GM23248 (cell line): Measurements from ENCODE around the gene PIGM.

ENCODE experiments used
- EZH2 ChIP-seq: fragments of 200-600 bp; sonication (generic); IDR thresholded peaks from 2 replicates; pipeline ENCODE4 v1.6.1; 2018; ENCODE audit warnings: antibody characterized with exemption, mild to moderate bottlenecking; ENCODE audit not compliant: insufficient read depth, poor library complexity, severe bottlenecking
- EZH2phosphoT487 ChIP-seq: fragments of 200-600 bp; sonication (generic); IDR thresholded peaks from 2 replicates; pipeline ENCODE4 v1.6.1; 2018; ENCODE audit warnings: antibody characterized with exemption, moderate library complexity, mild to moderate bottlenecking, low read depth; ENCODE audit not compliant: insufficient read depth

DNA sequence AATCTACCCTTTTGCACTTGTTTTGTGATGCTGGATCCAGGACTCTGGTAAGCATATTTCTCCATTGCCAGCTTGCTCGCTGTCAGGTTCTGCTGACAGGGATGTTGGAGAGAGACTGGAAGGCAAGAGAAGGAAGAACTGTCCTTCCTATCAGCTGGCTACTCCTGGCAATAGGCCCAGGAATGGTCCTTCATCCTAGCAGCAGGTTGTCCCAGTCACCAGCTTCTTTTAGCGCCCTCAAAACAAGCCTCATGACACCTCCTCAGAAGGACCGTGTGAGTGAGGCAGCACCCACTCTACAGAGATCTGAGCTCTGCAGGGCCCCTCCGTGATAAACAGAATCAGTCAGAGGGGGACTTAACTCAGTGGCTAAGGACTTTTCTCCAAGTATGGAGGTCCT, 44.6 kb downstream of the PIGM start:
- TF ChIP-seq EZH2 (no peak), EZH2phosphoT487 (no peak)
